B cell (primary cell): Measurements from ENCODE around the gene ONECUT1. TPM values are rescaled to one million over a fixed set of nuclear protein-coding genes. Genes with fewer than 3 reads are reported as not detected.

Experiments used
- ATAC-seq: fragments of 200-7000 bp; cut with Tn5 transposase; one replicate; pipeline ENCODE4 v1.10.0; 2021; ENCODE audit warnings: low read depth, mild to moderate bottlenecking, moderate number of reproducible peaks, moderate library complexity
- CTCF ChIA-PET: fragments of 350-600 bp; sonication (Branson Sonifier 250); formaldehyde crosslinking; loops from one replicate; lab custom pipeline; 2021; ENCODE audit warnings: antibody characterized with exemption, inconsistent platforms; lab: Charles Lee
- POLR2A ChIA-PET: fragments of 350-600 bp; sonication (Branson Sonifier 250); formaldehyde crosslinking; loops from one replicate; lab custom pipeline; 2021; ENCODE audit warnings: antibody characterized with exemption; lab: Charles Lee
- DNase-seq: peaks from one replicate; pipeline ENCODE4 v3.0.0; 2013
- H2AFZ ChIP-seq: 2 replicates; pipeline ENCODE4 v1.6.1; 2012; ENCODE audit warnings: mild to moderate bottlenecking, low read depth, low read length; ENCODE audit not compliant: insufficient read depth, poor library complexity, severe bottlenecking
- H3K27ac ChIP-seq, 2 donors: 1 replicate in 1 of 2; 2 replicates in 1 of 2; pipeline ENCODE4 v1.5.1; 2012 to 2013; ENCODE audit warnings: low read length in 2 of 2, mild to moderate bottlenecking in 2 of 2, moderate library complexity in 1 of 2
- H3K27me3 ChIP-seq, 4 experiments: fragments of 200-600 bp in 1 of 4; sonication (generic) in 1 of 4; replicated peaks in 1 of 4; 1 replicate in 2 of 4; 2 replicates in 2 of 4; pipeline versions ENCODE4 v1.6.1 to v1.7.0; 2013 to 2016; ENCODE audit warnings: low read length in 3 of 4, mild to moderate bottlenecking in 2 of 4, mixed read lengths in 1 of 4, moderate library complexity in 1 of 4; ENCODE audit not compliant: insufficient read depth in 4 of 4, control insufficient read depth in 3 of 4; ENCODE audit errors: control extremely low read depth in 1 of 4
- H3K36me3 ChIP-seq, 2 experiments: replicated peaks in 1 of 2; 1 replicate in 1 of 2; 2 replicates in 1 of 2; pipeline versions ENCODE4 v1.6.1 to v1.7.1; 2013; ENCODE audit warnings: low read length in 1 of 2; ENCODE audit not compliant: insufficient read depth in 2 of 2, control insufficient read depth in 1 of 2; ENCODE audit errors: control extremely low read depth in 1 of 2, extremely low read depth in 1 of 2
- H3K4me1 ChIP-seq, 2 donors: fragments of 200-600 bp in 1 of 2; sonication (generic) in 1 of 2; 1 replicate in 1 of 2; 2 replicates in 1 of 2; pipeline versions ENCODE4 v1.5.1 to v1.6.1; 2013 to 2017; ENCODE audit warnings: low read length in 2 of 2; ENCODE audit not compliant: control insufficient read depth in 2 of 2, insufficient read depth in 2 of 2
- H3K4me2 ChIP-seq: replicated peaks from 2 replicates; pipeline ENCODE3; 2012; ENCODE audit warnings: mild to moderate bottlenecking, low read depth, low read length; ENCODE audit not compliant: poor library complexity, severe bottlenecking
- H3K4me3 ChIP-seq, 5 experiments: fragments of 200-600 bp in 1 of 5; sonication (generic) in 1 of 5; 1 replicate in 3 of 5; 2 replicates in 2 of 5; pipeline versions ENCODE4 v1.5.1 to v1.7.0; 2011 to 2016; ENCODE audit warnings: low read length in 4 of 5, mild to moderate bottlenecking in 4 of 5, low read depth in 2 of 5, control low read depth in 1 of 5, moderate library complexity in 1 of 5; ENCODE audit not compliant: insufficient read depth in 1 of 5; ENCODE audit errors: control extremely low read depth in 1 of 5, extremely low read depth in 1 of 5
- H3K79me2 ChIP-seq: fragments of 200-600 bp; sonication (generic); one replicate; pipeline ENCODE4 v1.6.0; 2016; ENCODE audit warnings: low read length; ENCODE audit not compliant: control insufficient read depth, insufficient read depth
- H3K9ac ChIP-seq: fragments of 200-600 bp; sonication (generic); 2 replicates; pipeline ENCODE4 v1.6.1; 2017; ENCODE audit warnings: mild to moderate bottlenecking, low read length, moderate library complexity
- H3K9me3 ChIP-seq, 3 donors: one replicate each; pipeline versions ENCODE4 v1.6.1 to v1.7.1; 2013; ENCODE audit warnings: low read length in 2 of 3; ENCODE audit not compliant: control insufficient read depth in 2 of 3, insufficient read depth in 1 of 3; ENCODE audit errors: control extremely low read depth in 1 of 3
- H4K20me1 ChIP-seq: 2 replicates; pipeline ENCODE4 v1.6.0; 2012; ENCODE audit warnings: mild to moderate bottlenecking, low read length; ENCODE audit not compliant: insufficient read depth, control insufficient read depth, poor library complexity, severe bottlenecking
- H3K27ac Mint-ChIP-seq: one replicate; pipeline ENCODE4 v1.8.0; 2021; ENCODE audit warnings: mixed read lengths
- H3K27me3 Mint-ChIP-seq: one replicate; pipeline ENCODE4 v1.8.0; 2021; ENCODE audit warnings: mixed read lengths
- H3K4me1 Mint-ChIP-seq: one replicate; pipeline ENCODE4 v1.8.0; 2021; ENCODE audit warnings: mixed read lengths
- H3K4me3 Mint-ChIP-seq: one replicate; pipeline ENCODE4 v1.8.0; 2021; ENCODE audit warnings: mixed read lengths
- H3K9me3 Mint-ChIP-seq: one replicate; pipeline ENCODE4 v1.8.0; 2022; ENCODE audit warnings: mixed read lengths; ENCODE audit not compliant: insufficient read depth
- CTCF ChIP-seq: fragments of 200-600 bp; IDR thresholded peaks from one replicate; pipeline ENCODE4 v1.8.0; 2022; ENCODE audit warnings: antibody characterized with exemption, mild to moderate bottlenecking
- EZH2 ChIP-seq: IDR thresholded peaks from 2 replicates; pipeline ENCODE4 v1.6.1; 2012; ENCODE audit warnings: borderline replicate concordance, low read depth, mild to moderate bottlenecking, moderate library complexity, low read length; ENCODE audit not compliant: insufficient read depth, poor library complexity, severe bottlenecking
- WGBS: methylation state at CpG from one replicate; pipeline ENCODE4 v1.1.5; 2013; ENCODE audit warnings: missing lambda C conversion rate; ENCODE audit not compliant: insufficient coverage; 5-methylcytosine and 5-hydroxymethylcytosine counted together
- intact Hi-C: fragments of 100-400 bp; cut with micrococcal nuclease; formaldehyde crosslinking; loops from one replicate; pipeline ENCODE4 v1.10.0; 2022
- polyA plus RNA-seq: library from polyadenylated mRNA; depleted of rRNA; stranded (reverse); fragments of >200 nt; gene quantifications from 2 replicates; pipeline ENCODE4 v1.2.3, GENCODE V29; 2012
- total RNA-seq, 2 donors: library from RNA; stranded (reverse); fragments of 120-200 nt in 1 of 2; gene quantifications; 1 replicate in 1 of 2; 2 replicates in 1 of 2; pipeline versions ENCODE4 v1.2.3 to v1.2.4, GENCODE V29; 2013 to 2022

The ONECUT1 gene
- total and polyA plus RNA-seq, 2 donors (not counting 1 experiment from before 2014, with no cell fraction given) = not detected

DNA sequence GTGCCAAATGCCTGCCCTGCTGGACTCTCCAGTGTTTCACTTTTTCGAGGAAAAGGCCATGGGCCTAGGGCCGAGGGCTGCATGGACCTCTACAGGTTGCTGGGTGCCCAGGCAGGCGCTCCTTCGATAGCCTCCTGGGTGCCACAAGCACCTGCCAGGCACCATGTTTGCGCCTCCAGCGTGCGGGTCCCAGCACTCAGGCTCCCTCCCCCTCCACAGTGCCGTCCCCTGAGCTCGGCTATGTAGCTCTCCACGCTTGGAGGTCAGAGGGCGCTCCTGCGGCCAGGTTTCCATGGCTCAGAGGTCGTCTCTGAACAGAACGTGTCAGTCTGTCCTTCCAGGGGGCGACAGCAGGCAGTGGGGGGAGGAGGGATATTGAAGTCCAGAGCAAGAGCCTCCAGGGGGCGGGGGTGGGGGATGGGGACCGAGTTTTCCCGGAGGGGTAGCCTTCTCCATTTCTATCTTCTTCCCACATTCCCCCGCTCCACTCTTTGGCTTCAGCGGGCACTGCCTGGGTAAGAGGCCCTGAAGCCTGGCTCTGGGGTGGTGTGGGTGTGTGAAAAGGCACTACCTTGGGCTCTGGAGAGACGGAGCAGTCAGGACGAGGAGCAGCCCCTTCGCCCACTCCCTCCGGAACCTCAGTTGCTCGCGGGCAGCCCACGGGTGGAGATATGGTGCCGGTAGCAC lies 3.6 kb downstream of the ONECUT1 start:
- H3K4me1 Mint-ChIP-seq = peaks cover 44% of the 10 kb centered on the region
- CTCF ChIA-PET = interaction anchor here (1.1 kb wide), 1 partner anchor 11 kb away, joined by 3 read pairs; no protein-coding TSS in a partner anchor
- Histone ChIP-seq H3K9me3 (peaks cover 0 to 74% (median 11%) of the 10 kb centered on the region in 3 donors), H3K36me3 (no peaks in the 10 kb centered on the region), H3K27ac (no peak overlapping the region), H3K4me1 (peaks cover 61 to 79% of the 10 kb centered on the region in 2 donors), H3K4me3 (no peak overlapping the region), H3K27me3 (peaks cover 0 to 92% (median 82%) of the 10 kb centered on the region in 4 experiments), H2AFZ (no peak overlapping the region), H3K4me2 (no peak overlapping the region), H4K20me1 (no peaks in the 10 kb centered on the region), H3K9ac (no peak overlapping the region), H3K79me2 (no peaks in the 10 kb centered on the region)
- H3K27ac Mint-ChIP-seq = no peak overlapping the region
- DNase-seq (no peak), ATAC-seq (no peak)
- POLR2A ChIA-PET = no interaction called here
- H3K4me3 Mint-ChIP-seq = peak overlapping the region; percentile 26
- TF ChIP-seq CTCF (no peak), EZH2 (no peak)
- peaks cover 2% of the 10 kb centered on the region for H3K9me3 Mint-ChIP-seq
- H3K27me3 Mint-ChIP-seq = peaks cover 65% of the 10 kb centered on the region
- intact Hi-C loops = no loop called here
- WGBS = 14% methylated on average over 19 of the region's 28 CpGs
